Tibial nerve (tissue), 4 donors: ENCODE results near the gene PDZD2. TPM values are rescaled to one million over a fixed set of nuclear protein-coding genes. Genes with fewer than 3 reads are reported as not detected.

ENCODE experiments used
- DNase-seq, 2 donors: peaks; one replicate each; pipeline ENCODE4 v3.0.0-alpha.2; 2019; ENCODE audit warnings: low spot score in 2 of 2
- H3K27ac ChIP-seq, 4 donors: fragments of 200-600 bp; sonication (generic) in 3 of 4; one replicate each; pipeline ENCODE4 v1.5.1; 2017 to 2019; ENCODE audit warnings: mild to moderate bottlenecking in 1 of 4
- H3K27me3 ChIP-seq, 2 donors: fragments of 200-600 bp; sonication (generic) in 1 of 2; one replicate each; pipeline versions ENCODE4 v1.5.1 to v1.6.0; 2017 to 2019
- H3K36me3 ChIP-seq, 3 donors: fragments of 200-600 bp; sonication (generic); one replicate each; pipeline ENCODE4 v1.5.1; 2018 to 2019
- H3K4me1 ChIP-seq, 4 donors: fragments of 200-600 bp; sonication (generic) in 3 of 4; one replicate each; pipeline ENCODE4 v1.5.1; 2017 to 2019
- H3K4me3 ChIP-seq, 4 donors: fragments of 200-600 bp; sonication (generic) in 3 of 4; one replicate each; pipeline ENCODE4 v1.5.1; 2017 to 2019; ENCODE audit warnings: mild to moderate bottlenecking in 1 of 4, moderate library complexity in 1 of 4
- H3K9me3 ChIP-seq, 4 donors: fragments of 200-600 bp; sonication (generic) in 3 of 4; one replicate each; pipeline ENCODE4 v1.5.1; 2017 to 2019
- CTCF ChIP-seq, 5 experiments: fragments of 200-600 bp in 3 of 5; fragments of 450-650 bp in 2 of 5; sonication (generic) in 3 of 5; IDR thresholded peaks; one replicate each; pipeline ENCODE4 v1.5.1; 2016 to 2019; ENCODE audit warnings: antibody characterized with exemption in 5 of 5, mild to moderate bottlenecking in 3 of 5, moderate library complexity in 2 of 5
- EP300 ChIP-seq, 2 donors: sonication (generic); formaldehyde crosslinking; IDR thresholded peaks; one replicate each; pipeline ENCODE4 v1.6.1; 2017; ENCODE audit warnings: antibody characterized with exemption in 2 of 2, mild to moderate bottlenecking in 1 of 2
- POLR2A ChIP-seq, 2 donors: fragments of 450-650 bp; IDR thresholded peaks; one replicate each; pipeline ENCODE4 v1.6.1; 2017; ENCODE audit warnings: antibody characterized with exemption in 2 of 2, mild to moderate bottlenecking in 2 of 2, moderate library complexity in 2 of 2
- WGBS, 2 donors: methylation state at CpG; one replicate each; pipeline ENCODE4 v1.1.5; 2018; 5-methylcytosine and 5-hydroxymethylcytosine counted together
- total RNA-seq, 4 donors: library from RNA; depleted of rRNA; stranded (reverse); fragments of >200 nt; gene quantifications; one replicate each; pipeline ENCODE4 v1.1.0, GENCODE V29; 2016

Gene PDZD2
- total RNA-seq, 4 donors from 2014 or later = 102 to 153 (median 117) TPM

DNA sequence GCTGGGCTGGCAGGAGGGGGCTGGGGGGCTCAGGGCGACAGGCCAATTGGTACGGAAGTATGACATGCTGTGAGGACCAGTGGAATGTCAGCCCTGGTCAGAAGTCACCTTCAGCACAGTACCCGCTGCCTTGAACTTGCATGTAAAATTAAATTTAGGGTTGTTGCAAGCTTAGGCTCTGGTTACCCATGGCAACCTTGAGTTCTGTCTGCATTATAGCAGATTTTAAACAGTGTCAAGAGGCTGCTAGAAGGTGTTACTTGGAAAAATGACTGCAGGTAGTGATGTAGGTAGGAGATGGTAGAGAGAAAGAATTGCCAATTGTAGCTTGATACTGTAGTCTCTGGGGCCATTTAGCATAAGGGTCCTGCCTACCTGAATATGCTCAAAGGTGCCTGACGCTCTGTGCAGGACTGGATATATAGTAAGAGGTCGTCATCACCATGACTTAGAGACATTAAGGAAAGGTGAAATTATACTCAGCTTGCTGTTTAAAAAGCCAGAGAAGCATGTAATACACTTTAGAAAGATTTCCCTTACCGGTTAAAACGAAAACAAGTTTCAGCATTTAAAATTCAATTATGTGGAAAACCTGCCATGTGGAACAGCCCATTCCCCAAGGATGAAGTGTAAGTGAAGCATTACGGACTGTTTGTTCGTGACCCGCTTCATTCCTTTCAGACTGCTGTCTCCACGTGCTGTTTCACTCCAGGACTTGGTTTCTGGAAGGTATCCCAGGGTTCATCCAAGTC lies 169.0 kb downstream of the PDZD2 start:
- Histone ChIP-seq H3K36me3 (no peaks in the 10 kb centered on the region), H3K4me3 (no peak overlapping the region), H3K4me1 (peaks cover 0 to 9% (median 0%) of the 10 kb centered on the region in 4 donors), H3K27ac (peak overlapping the region in 1 of 4 donors; percentile 57), H3K9me3 (no peaks in the 10 kb centered on the region), H3K27me3 (no peaks in the 10 kb centered on the region)
- no peak for DNase-seq
- 72% methylated on average over 11 of the region's 11 CpGs for WGBS, 2 donors
- TF ChIP-seq POLR2A (IDR thresholded peaks at IDR 0.05) (no peak), EP300 (IDR thresholded peaks at IDR 0.05) (no peak), CTCF (IDR thresholded peaks at IDR 0.05) (no peak)

DNA sequence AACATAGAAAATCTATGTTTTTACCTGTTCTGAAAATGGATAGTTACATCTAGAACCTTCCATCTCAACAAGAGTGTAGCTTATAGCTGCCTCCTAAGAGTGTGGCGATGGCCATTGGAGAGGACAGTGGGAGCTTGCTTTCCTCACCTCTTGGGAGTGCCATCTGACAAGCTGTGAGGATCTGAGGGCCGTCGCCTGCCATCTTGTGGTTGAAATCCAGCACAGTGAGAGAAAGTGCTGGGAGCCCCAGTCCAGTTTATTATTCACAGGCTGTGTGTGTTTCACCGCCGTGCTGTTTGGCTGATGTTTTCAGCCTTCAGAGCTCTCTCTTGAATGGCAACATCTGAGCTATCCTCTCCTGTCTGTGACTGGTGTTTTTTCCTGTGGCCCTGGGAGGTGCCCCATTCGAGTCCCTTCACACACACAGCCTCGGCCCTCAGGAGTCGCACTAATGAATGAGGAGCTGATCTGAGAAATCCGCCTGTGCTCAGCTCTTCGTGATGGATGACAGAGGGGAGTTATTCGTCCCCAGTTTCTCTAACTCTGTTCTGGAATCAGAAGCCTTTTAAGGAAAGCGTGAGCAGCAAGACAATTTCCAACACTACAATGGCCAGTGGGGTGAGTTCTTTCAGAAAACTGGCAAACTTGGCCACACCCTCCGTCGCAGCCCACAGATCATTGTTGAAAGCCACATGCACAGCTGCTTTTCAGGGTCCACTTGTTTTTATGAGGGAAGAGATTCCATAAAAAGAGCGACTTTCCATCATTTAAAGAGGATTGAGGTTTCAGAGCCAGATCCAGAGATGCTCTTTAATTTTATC lies 170.3 kb downstream of the PDZD2 start:
- H3K4me3 ChIP-seq = no peak overlapping the region
- WGBS, 2 donors = 42 to 45% methylated on average over 15 of the region's 15 CpGs
- H3K27me3 ChIP-seq = no peaks in the 10 kb centered on the region
- H3K4me1 ChIP-seq = peaks cover 0 to 9% (median 0%) of the 10 kb centered on the region in 4 donors
- no peaks in the 10 kb centered on the region for H3K36me3 ChIP-seq
- peak; percentile 40 to 74 for DNase-seq
- no peaks in the 10 kb centered on the region for H3K9me3 ChIP-seq
- TF ChIP-seq EP300 (IDR thresholded peaks at IDR 0.05) (no peak), CTCF (IDR thresholded peaks at IDR 0.05) (peak; percentile 45 to 81 (median 66))
- H3K27ac ChIP-seq = peak overlapping the region in 1 of 4 donors; percentile 37

GRCh38 chr5:31811210-31811609 lies 172.3 kb downstream of the PDZD2 start:
- no peaks in the 10 kb centered on the region for H3K9me3 ChIP-seq
- no peak overlapping the region for H3K4me3 ChIP-seq
- 29 to 60% methylated on average over 1 of the region's 1 CpG for WGBS, 2 donors
- H3K36me3 ChIP-seq = no peaks in the 10 kb centered on the region
- DNase-seq = no peak
- no peak overlapping the region for H3K27ac ChIP-seq
- H3K27me3 ChIP-seq = no peaks in the 10 kb centered on the region
- TF ChIP-seq POLR2A (IDR thresholded peaks at IDR 0.05) (no peak), CTCF (IDR thresholded peaks at IDR 0.05) (no peak), EP300 (IDR thresholded peaks at IDR 0.05) (no peak)
- H3K4me1 ChIP-seq = peaks cover 0 to 9% (median 0%) of the 10 kb centered on the region in 4 donors

GRCh38 chr5:31815376-31815775 lies 176.4 kb downstream of the PDZD2 start:
- H3K27me3 ChIP-seq = no peaks in the 10 kb centered on the region
- H3K27ac ChIP-seq = no peak overlapping the region
- H3K4me1 ChIP-seq = peaks cover 0 to 6% (median 0%) of the 10 kb centered on the region in 4 donors
- no peaks in the 10 kb centered on the region for H3K36me3 ChIP-seq
- 64 to 68% methylated on average over 3 of the region's 3 CpGs for WGBS, 2 donors
- no peaks in the 10 kb centered on the region for H3K9me3 ChIP-seq
- TF ChIP-seq CTCF (IDR thresholded peaks at IDR 0.05) = no peak
- no peak for TF ChIP-seq EP300 (IDR thresholded peaks at IDR 0.05)
- TF ChIP-seq POLR2A (IDR thresholded peaks at IDR 0.05) = no peak
- no peak for DNase-seq
- no peak overlapping the region for H3K4me3 ChIP-seq
